ENCODE results near the gene PFKFB2.

The PFKFB2 gene

DNA sequence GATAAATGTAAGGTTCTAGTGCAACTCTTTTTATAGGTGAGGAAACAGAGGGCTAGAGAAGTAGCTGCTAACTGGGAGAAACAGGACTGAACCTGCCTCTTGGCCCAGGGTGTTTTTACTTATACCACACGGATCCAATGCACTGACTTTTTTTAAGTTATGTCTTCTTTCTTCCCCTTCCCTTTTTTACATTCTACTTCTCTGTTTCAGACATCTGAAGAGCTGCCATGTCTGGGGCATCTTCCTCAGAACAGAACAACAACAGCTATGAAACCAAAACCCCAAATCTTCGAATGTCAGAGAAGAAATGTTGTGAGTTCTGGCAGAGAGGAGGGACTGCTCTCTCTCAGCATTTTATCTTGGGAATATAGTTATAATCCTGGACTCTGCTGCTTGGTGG lies 1.4 kb downstream of the PFKFB2 start:
- H3K27ac ChIP-seq (replicated peaks): peak overlapping the region; percentile 26
- TF ChIP-seq CTCF (IDR thresholded peaks at IDR 0.05; ENCODE audit: insufficient read depth, low read length) (no peak), POLR2AphosphoS5 (IDR thresholded peaks at IDR 0.05; ENCODE audit: low read depth) (no peak), GABPA (IDR thresholded peaks at IDR 0.05; ENCODE audit: low read depth) (no peak), SPI1 (IDR thresholded peaks at IDR 0.05; ENCODE audit: borderline replicate concordance, low read depth) (peak; percentile 81)
- TF ChIP-seq, protein P1, sequence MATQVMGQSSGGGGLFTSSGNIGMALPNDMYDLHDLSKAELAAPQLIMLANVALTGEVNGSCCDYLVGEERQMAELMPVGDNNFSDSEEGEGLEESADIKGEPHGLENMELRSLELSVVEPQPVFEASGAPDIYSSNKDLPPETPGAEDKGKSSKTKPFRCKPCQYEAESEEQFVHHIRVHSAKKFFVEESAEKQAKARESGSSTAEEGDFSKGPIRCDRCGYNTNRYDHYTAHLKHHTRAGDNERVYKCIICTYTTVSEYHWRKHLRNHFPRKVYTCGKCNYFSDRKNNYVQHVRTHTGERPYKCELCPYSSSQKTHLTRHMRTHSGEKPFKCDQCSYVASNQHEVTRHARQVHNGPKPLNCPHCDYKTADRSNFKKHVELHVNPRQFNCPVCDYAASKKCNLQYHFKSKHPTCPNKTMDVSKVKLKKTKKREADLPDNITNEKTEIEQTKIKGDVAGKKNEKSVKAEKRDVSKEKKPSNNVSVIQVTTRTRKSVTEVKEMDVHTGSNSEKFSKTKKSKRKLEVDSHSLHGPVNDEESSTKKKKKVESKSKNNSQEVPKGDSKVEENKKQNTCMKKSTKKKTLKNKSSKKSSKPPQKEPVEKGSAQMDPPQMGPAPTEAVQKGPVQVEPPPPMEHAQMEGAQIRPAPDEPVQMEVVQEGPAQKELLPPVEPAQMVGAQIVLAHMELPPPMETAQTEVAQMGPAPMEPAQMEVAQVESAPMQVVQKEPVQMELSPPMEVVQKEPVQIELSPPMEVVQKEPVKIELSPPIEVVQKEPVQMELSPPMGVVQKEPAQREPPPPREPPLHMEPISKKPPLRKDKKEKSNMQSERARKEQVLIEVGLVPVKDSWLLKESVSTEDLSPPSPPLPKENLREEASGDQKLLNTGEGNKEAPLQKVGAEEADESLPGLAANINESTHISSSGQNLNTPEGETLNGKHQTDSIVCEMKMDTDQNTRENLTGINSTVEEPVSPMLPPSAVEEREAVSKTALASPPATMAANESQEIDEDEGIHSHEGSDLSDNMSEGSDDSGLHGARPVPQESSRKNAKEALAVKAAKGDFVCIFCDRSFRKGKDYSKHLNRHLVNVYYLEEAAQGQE (IDR thresholded peaks at IDR 0.05; ENCODE audit: insufficient replicate concordance, low read depth): no peak
- peak in 1 of 2 experiments; percentile 36 for DNase-seq (ENCODE audit: low read depth in 1 of 2, low spot score in 1 of 2)
- H3K27me3 ChIP-seq (ENCODE audit: insufficient read depth, poor library complexity, severe bottlenecking): no peaks in the 10 kb centered on the region
- H3K4me3 ChIP-seq (replicated peaks; ENCODE audit: insufficient read depth, low read length): no peak overlapping the region

DNA sequence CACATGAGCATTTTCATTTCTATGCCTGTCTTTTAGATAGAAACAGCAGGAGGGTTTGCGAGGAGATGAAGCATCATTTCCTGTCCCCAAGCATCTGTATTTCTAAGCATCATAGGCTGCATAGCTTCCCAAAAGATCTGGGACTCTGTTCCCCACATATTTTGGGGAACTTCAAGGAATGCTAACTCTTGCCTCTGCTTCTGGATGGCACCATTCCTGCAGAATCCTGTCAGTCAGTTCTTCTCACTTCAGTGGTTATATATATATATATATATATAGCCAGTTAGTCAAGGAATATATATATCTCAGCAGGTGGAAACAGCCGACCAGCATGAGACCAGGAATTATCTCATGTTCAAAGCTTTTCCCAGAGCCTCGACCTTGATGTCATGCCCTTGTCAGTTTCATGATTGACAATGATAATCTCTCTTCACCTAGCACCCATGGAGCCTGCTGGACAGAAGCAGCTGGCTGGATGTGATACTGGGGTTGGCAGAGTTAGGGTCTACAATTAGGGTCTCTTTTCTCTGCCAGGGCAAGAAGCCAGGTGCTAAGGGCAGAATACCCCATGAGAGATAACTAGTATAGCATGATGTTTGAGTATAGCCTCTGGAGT lies 2.4 kb downstream of the PFKFB2 start:
- Histone ChIP-seq H3K27ac (replicated peaks) (no peak overlapping the region), H3K4me3 (replicated peaks; ENCODE audit: insufficient read depth, low read length) (no peak overlapping the region), H3K27me3 (ENCODE audit: insufficient read depth, poor library complexity, severe bottlenecking) (no peaks in the 10 kb centered on the region)
- TF ChIP-seq GABPA (IDR thresholded peaks at IDR 0.05; ENCODE audit: low read depth): no peak
- TF ChIP-seq, protein P1 (IDR thresholded peaks at IDR 0.05; ENCODE audit: insufficient replicate concordance, low read depth): no peak
- TF ChIP-seq SPI1 (IDR thresholded peaks at IDR 0.05; ENCODE audit: borderline replicate concordance, low read depth): no peak
- TF ChIP-seq POLR2AphosphoS5 (IDR thresholded peaks at IDR 0.05; ENCODE audit: low read depth): no peak
- no peak for TF ChIP-seq CTCF (IDR thresholded peaks at IDR 0.05; ENCODE audit: insufficient read depth, low read length)
- DNase-seq (ENCODE audit: low read depth in 1 of 2, low spot score in 1 of 2): no peak

DNA sequence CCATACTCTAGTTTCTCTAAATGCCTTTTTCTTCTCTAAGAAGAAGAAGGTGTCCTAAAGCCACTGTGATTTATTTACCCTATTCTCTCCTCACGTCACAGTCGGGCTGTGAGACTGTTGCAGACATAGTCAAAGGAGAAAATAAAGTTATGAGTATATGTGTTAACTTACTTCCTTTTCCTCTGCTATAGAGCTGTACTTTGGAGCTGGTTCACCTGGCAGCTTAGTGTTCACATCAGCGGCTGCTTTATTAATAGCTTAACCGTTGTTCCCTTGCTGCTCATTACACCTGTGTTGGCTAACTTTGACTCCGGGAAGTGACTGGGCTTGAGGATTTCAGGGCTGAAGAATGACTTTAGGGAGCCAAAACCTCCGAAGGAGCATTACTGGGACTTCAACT lies 3.6 kb downstream of the PFKFB2 start:
- no peak for DNase-seq (ENCODE audit: low read depth in 1 of 2, low spot score in 1 of 2)
- Histone ChIP-seq H3K27ac (replicated peaks) (no peak overlapping the region), H3K27me3 (ENCODE audit: insufficient read depth, poor library complexity, severe bottlenecking) (no peaks in the 10 kb centered on the region), H3K4me3 (replicated peaks; ENCODE audit: insufficient read depth, low read length) (no peak overlapping the region)
- no peak for TF ChIP-seq SPI1 (IDR thresholded peaks at IDR 0.05; ENCODE audit: borderline replicate concordance, low read depth)
- TF ChIP-seq CTCF (IDR thresholded peaks at IDR 0.05; ENCODE audit: insufficient read depth, low read length): no peak
- TF ChIP-seq POLR2AphosphoS5 (IDR thresholded peaks at IDR 0.05; ENCODE audit: low read depth): no peak
- no peak for TF ChIP-seq GABPA (IDR thresholded peaks at IDR 0.05; ENCODE audit: low read depth)
- TF ChIP-seq, protein P1 (IDR thresholded peaks at IDR 0.05; ENCODE audit: insufficient replicate concordance, low read depth): no peak

Measured in HL-60 (cell line).